Effector memory CD8-positive, alpha-beta T cell (primary cell): ENCODE results near the gene ENTPD3.

Source experiments
- ATAC-seq: fragments of 150-1000 bp; cut with Tn5 transposase; replicated peaks from 2 replicates; pipeline ENCODE4 v1.10.0; 2021; ENCODE audit warnings: mild to moderate bottlenecking, moderate library complexity
- DNase-seq, 3 experiments: peaks; one replicate each; pipeline ENCODE4 v3.0.0; 2021
- H3K27ac Mint-ChIP-seq, 2 donors: one replicate each; pipeline ENCODE4 v1.8.0; 2022; ENCODE audit warnings: mild to moderate bottlenecking in 2 of 2, mixed read lengths in 2 of 2, moderate library complexity in 2 of 2
- H3K27me3 Mint-ChIP-seq, 2 donors: one replicate each; pipeline ENCODE4 v1.8.0; 2022; ENCODE audit warnings: mixed read lengths in 2 of 2
- H3K36me3 Mint-ChIP-seq: one replicate; pipeline ENCODE4 v1.8.0; 2022; ENCODE audit warnings: mild to moderate bottlenecking, moderate library complexity, mixed read lengths; ENCODE audit not compliant: insufficient read depth
- H3K4me1 Mint-ChIP-seq, 2 donors: one replicate each; pipeline ENCODE4 v1.8.0; 2022; ENCODE audit warnings: low read depth in 2 of 2, mixed read lengths in 2 of 2
- H3K4me3 Mint-ChIP-seq, 2 donors: one replicate each; pipeline ENCODE4 v1.8.0; 2022; ENCODE audit warnings: mild to moderate bottlenecking in 2 of 2, mixed read lengths in 2 of 2, moderate library complexity in 2 of 2
- H3K9me3 Mint-ChIP-seq, 2 donors: one replicate each; pipeline ENCODE4 v1.8.0; 2022; ENCODE audit warnings: mixed read lengths in 2 of 2

Gene ENTPD3

GRCh38 chr3:40477666-40478065 lies 90.7 kb downstream of the ENTPD3 start:
- ATAC-seq (no peak), DNase-seq (no peak)
- Mint-ChIP-seq H3K27ac (peak overlapping the region; percentile 98 to 99), H3K27me3 (no peaks in the 10 kb centered on the region), H3K4me1 (peaks cover 25 to 35% of the 10 kb centered on the region in 2 donors), H3K9me3 (no peaks in the 10 kb centered on the region), H3K36me3 (peaks cover 8% of the 10 kb centered on the region), H3K4me3 (peak overlapping the region; percentile 93 to 96)
